Omental fat pad (tissue), 4 donors: ENCODE results near the gene DLG2. TPM values are rescaled to one million over a fixed set of nuclear protein-coding genes. Genes with fewer than 3 reads are reported as not detected.

Source experiments
- ATAC-seq: fragments of 150-250 bp; one replicate; pipeline ENCODE4 v1.9.1; 2016; ENCODE audit warnings: mild to moderate bottlenecking, moderate library complexity; ENCODE audit not compliant: low FRiP score
- DNase-seq: peaks from one replicate; pipeline ENCODE4 v3.0.0-alpha.2; 2019; ENCODE audit warnings: low spot score
- total RNA-seq, 4 donors: library from RNA; depleted of rRNA; stranded (reverse); fragments of >200 nt; gene quantifications; one replicate each; pipeline ENCODE4 v1.1.0, GENCODE V29; 2016
- TF ChIP-seq, protein P1 (sequence below), 3 donors: fragments of 450-650 bp; IDR thresholded peaks; one replicate each; pipeline ENCODE4 v1.5.1; 2016 to 2017; ENCODE audit warnings: antibody characterized with exemption in 3 of 3, mild to moderate bottlenecking in 3 of 3, moderate library complexity in 2 of 3

Gene DLG2
- total RNA-seq, 4 donors from 2014 or later, result 4.8 to 13.2 (median 8.1) TPM

DNA sequence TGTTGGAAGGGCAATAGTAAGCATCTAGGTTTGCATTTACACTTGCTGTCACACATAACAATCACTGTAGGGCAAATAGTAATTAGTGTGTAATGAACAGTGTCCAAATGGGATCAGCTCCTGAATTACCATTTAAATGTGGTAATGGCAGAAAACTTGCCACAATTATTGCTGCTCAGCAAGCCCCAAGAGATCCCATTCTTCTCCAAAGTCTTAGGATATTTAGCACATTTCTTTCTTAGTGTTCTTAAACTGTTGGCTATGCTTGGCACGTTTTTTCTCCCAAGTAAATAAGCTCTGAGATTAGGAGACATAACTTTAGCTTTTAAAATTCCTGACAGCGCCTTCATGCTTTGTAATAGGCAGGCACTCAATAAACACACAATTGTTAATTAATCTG is 1037.0 kb downstream of the DLG2 start:
- no peak for ATAC-seq
- no peak for DNase-seq
- TF ChIP-seq, protein P1, sequence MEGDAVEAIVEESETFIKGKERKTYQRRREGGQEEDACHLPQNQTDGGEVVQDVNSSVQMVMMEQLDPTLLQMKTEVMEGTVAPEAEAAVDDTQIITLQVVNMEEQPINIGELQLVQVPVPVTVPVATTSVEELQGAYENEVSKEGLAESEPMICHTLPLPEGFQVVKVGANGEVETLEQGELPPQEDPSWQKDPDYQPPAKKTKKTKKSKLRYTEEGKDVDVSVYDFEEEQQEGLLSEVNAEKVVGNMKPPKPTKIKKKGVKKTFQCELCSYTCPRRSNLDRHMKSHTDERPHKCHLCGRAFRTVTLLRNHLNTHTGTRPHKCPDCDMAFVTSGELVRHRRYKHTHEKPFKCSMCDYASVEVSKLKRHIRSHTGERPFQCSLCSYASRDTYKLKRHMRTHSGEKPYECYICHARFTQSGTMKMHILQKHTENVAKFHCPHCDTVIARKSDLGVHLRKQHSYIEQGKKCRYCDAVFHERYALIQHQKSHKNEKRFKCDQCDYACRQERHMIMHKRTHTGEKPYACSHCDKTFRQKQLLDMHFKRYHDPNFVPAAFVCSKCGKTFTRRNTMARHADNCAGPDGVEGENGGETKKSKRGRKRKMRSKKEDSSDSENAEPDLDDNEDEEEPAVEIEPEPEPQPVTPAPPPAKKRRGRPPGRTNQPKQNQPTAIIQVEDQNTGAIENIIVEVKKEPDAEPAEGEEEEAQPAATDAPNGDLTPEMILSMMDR (IDR thresholded peaks at IDR 0.05), result no peak

DNA sequence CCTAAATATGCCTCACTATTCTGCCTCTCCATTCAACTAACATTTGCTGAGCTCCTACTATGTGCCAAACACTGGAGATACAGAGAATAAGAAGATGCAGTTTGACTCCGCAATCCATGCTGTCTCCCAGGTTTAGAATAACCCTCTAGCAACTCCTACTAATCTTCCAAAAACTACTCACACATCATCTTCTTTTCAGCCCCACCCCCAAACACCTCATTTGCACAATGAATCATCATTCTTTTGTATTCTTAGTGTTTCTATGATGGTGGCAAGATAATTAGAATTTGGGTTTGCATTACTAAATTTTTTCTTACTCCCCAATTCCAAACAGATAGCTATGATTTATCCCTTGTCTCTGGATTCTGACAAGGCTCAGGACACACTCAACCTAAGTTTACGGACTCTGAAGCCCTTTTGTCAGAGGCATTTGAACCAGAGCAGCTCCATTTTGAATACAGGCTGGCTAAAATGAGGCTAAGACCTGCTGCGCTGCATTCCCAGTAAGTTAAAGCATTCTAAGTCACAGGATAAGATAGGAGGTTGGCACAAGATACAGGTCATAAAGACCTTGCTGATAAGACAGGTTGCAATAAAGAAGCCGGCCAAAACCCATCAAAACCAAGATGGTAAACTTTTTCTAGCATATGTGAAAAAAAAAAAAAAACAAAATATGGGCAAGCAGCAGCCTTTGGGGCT is 1038.9 kb downstream of the DLG2 start:
- TF ChIP-seq, protein P1 (IDR thresholded peaks at IDR 0.05), result no peak
- DNase-seq (no peak), ATAC-seq (no peak)

DNA sequence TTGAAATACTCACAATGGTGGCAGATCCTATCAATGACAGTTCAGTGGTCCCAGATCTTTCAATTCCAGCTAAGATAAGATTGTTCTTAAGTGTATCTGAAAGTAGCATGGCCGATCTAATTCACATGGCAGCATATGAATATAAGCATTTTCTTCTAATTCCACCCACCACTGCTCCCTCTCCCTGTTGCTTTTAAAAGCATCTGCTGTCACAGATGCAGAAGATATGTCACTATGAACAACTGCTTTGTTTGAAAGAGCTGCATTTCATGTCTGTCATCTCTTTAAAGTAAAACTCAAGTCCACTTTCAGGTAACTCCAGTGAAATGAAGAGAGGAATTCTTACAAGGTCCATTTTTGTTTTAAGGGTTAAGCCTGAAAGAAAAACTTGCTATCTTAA is 1044.0 kb downstream of the DLG2 start:
- ATAC-seq (no peak), DNase-seq (no peak)
- TF ChIP-seq, protein P1 (IDR thresholded peaks at IDR 0.05), result no peak

DNA sequence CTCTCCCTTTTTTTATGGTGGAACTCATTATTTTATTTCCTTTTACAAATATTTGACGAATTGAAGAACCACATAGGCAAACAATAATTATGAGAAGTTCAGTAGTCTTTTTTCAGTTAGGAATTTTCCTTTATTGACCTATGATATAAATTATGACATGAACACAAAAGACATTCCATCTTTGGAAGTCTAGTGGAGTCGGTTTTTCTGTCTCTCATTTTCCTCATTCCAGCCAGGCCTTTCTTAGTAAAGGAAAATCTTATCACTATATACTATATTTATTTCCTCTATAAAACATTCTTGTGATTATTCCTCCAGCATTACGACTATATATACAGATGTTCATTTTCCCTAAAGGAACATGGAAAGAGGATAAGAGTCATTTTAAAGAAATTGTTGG is 1046.1 kb downstream of the DLG2 start:
- ATAC-seq (no peak), DNase-seq (no peak)
- TF ChIP-seq, protein P1 (IDR thresholded peaks at IDR 0.05), result no peak

DNA sequence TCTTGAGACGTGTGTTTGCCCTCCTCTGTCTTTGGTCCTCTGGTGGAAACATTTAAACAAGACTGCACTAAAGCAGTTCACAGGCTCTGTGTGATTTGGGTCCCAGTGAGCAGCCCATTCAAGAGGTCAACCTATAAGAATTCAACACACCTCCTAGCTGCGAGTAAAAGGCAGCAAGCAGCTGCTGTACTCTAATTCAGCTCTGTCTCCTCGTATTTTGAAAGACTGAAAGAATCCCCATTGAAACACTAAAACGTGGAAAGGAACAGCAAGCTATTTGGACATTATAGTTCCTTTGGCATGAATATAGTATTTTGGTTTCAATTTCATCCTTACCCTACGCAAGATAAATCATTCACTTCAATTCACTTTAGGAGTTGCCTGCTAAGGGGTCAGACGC is 1046.7 kb downstream of the DLG2 start:
- TF ChIP-seq, protein P1 (IDR thresholded peaks at IDR 0.05), result no peak
- no peak for ATAC-seq
- no peak for DNase-seq

DNA sequence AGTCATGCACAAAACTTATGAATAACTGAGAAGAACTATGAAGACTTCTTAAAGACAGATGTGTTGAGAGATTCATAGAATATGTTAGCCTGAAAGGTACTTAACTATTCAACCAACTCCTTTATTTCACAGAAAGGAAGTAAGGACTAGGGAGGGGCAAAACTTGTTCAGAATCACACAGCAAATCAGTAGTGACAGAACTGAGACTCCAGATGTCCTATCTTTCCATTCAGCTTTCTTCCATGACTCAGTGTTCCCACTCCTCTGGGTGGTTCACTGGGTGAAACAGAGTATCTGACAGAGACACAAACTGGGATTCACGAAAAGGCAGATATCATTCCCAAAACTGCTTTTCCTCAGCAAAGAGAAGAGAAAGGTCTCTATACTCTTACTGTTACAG is 1053.3 kb downstream of the DLG2 start:
- ATAC-seq (no peak), DNase-seq (no peak)
- TF ChIP-seq, protein P1 (IDR thresholded peaks at IDR 0.05), result no peak

DNA sequence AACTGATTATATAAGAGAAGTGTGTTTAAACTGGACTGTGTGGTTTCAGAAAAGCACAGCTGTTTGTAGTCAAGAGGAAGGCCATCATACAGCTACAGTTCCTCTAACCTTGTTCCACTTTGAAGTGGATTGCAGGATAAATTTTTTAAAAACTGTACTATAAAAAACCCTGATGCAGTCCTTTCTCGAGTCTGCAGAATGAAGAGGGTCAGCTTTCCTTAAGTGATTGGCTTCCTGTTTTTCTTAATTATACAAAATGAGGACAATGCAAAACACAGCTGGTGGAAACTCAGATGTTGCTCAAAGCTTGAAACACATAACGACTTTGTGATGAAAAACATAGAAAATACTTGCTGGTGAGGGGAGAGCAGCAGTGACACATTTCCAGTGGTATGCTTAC is 1060.5 kb downstream of the DLG2 start:
- TF ChIP-seq, protein P1 (IDR thresholded peaks at IDR 0.05), result no peak

More for the DNA sequence above, 1060.5 kb downstream of the DLG2 start:
- DNase-seq, result no peak
- ATAC-seq, result no peak
